Upper lobe of left lung (tissue), 6 donors: ENCODE measurements around the gene NHERF1. TPM values are rescaled to one million over a fixed set of nuclear protein-coding genes. Genes with fewer than 3 reads are reported as not detected.

Experiments
- ATAC-seq, 2 donors: fragments of 200-7000 bp; cut with Tn5 transposase; one replicate each; pipeline ENCODE4 v1.9.1; 2022; ENCODE audit warnings: mild to moderate bottlenecking in 2 of 2, moderate library complexity in 2 of 2; ENCODE audit not compliant: low FRiP score in 2 of 2
- DNase-seq, 2 donors: peaks; one replicate each; pipeline ENCODE4 v3.0.0-alpha.2; 2019 to 2020
- H3K27ac ChIP-seq, 4 donors: fragments of 200-600 bp; sonication (generic); one replicate each; pipeline ENCODE4 v1.5.1; 2016 to 2019
- H3K27me3 ChIP-seq, 4 donors: fragments of 200-600 bp; sonication (generic); one replicate each; pipeline ENCODE4 v1.5.1; 2017 to 2019
- H3K36me3 ChIP-seq, 4 donors: fragments of 200-600 bp; sonication (generic); one replicate each; pipeline ENCODE4 v1.5.1; 2016 to 2019
- H3K4me1 ChIP-seq, 4 donors: fragments of 200-600 bp; sonication (generic); one replicate each; pipeline ENCODE4 v1.5.1; 2018 to 2019
- H3K4me3 ChIP-seq, 4 donors: fragments of 200-600 bp; sonication (generic); one replicate each; pipeline ENCODE4 v1.5.1; 2017 to 2019; ENCODE audit warnings: mild to moderate bottlenecking in 2 of 4, moderate library complexity in 1 of 4
- H3K9me3 ChIP-seq, 4 donors: fragments of 200-600 bp; sonication (generic); one replicate each; pipeline ENCODE4 v1.5.1; 2018 to 2019
- CTCF ChIP-seq, 6 experiments: fragments of 450-650 bp in 4 of 6; fragments of 200-600 bp in 2 of 6; sonication (generic) in 2 of 6; IDR thresholded peaks; one replicate each; pipeline ENCODE4 v1.5.1; 2016 to 2019; ENCODE audit warnings: antibody characterized with exemption in 6 of 6
- EP300 ChIP-seq, 4 donors: sonication (generic); formaldehyde crosslinking; IDR thresholded peaks; one replicate each; pipeline ENCODE4 v1.5.1; 2017; ENCODE audit warnings: antibody characterized with exemption in 4 of 4, control low read depth in 2 of 4
- POLR2A ChIP-seq, 4 donors: fragments of 450-650 bp; IDR thresholded peaks; one replicate each; pipeline ENCODE4 v1.5.1; 2016 to 2017; ENCODE audit warnings: antibody characterized with exemption in 4 of 4, mild to moderate bottlenecking in 2 of 4
- POLR2AphosphoS5 ChIP-seq, 2 donors: sonication (generic); formaldehyde crosslinking; IDR thresholded peaks; one replicate each; pipeline ENCODE4 v1.5.1; 2017; ENCODE audit warnings: antibody characterized with exemption in 2 of 2
- WGBS, 2 donors: methylation state at CpG; one replicate each; pipeline ENCODE4 v1.1.5; 2017 to 2018; 5-methylcytosine and 5-hydroxymethylcytosine counted together
- total RNA-seq, 6 donors: library from RNA; depleted of rRNA in 4 of 6; stranded (reverse); fragments of >200 nt in 4 of 6; gene quantifications; one replicate each; pipeline versions ENCODE4 v1.1.0 to v1.2.1, GENCODE V29; 2016 to 2021
- donor health status: DM: no; HTN: no; CAD: no; lungs with moderate emphysema.
- donor health status: DM: no; HTN: yes; CAD: no; lungs with severe emphysema.

NHERF1 gene
- total RNA-seq, 6 donors from 2014 or later, result 21.6 to 49.4 (median 34.8) TPM

- ATAC-seq (no peak), DNase-seq (no peak)
- Histone ChIP-seq H3K36me3 (peaks cover 0 to 27% (median 12%) of the 10 kb centered on the region in 4 donors), H3K27ac (no peak overlapping the region), H3K27me3 (no peaks in the 10 kb centered on the region), H3K4me3 (no peak overlapping the region), H3K9me3 (no peaks in the 10 kb centered on the region), H3K4me1 (peaks cover 16 to 35% (median 26%) of the 10 kb centered on the region in 4 donors)
- 73 to 90% methylated on average over 4 of the region's 4 CpGs for WGBS, 2 donors
- TF ChIP-seq POLR2A (IDR thresholded peaks at IDR 0.05) (no peak), EP300 (IDR thresholded peaks at IDR 0.05) (no peak), CTCF (IDR thresholded peaks at IDR 0.05) (no peak), POLR2AphosphoS5 (IDR thresholded peaks at IDR 0.05) (no peak)
These were observed 16.4 kb downstream of the NHERF1 start for GRCh38 chr17:74764751-74765286.

- H3K27ac ChIP-seq, result no peak overlapping the region
- H3K9me3 ChIP-seq, result no peaks in the 10 kb centered on the region
- no peaks in the 10 kb centered on the region for H3K27me3 ChIP-seq
- peaks cover under 1 to 19% (median 10%) of the 10 kb centered on the region in 4 donors for H3K4me1 ChIP-seq
- no peak overlapping the region for H3K4me3 ChIP-seq
- H3K36me3 ChIP-seq, result peaks cover 0 to 42% (median 24%) of the 10 kb centered on the region in 4 donors
- no peak for ATAC-seq
- DNase-seq, result no peak
- WGBS, 2 donors, result 88 to 95% methylated on average over 2 of the region's 2 CpGs
- TF ChIP-seq POLR2AphosphoS5 (IDR thresholded peaks at IDR 0.05) (no peak), POLR2A (IDR thresholded peaks at IDR 0.05) (no peak), CTCF (IDR thresholded peaks at IDR 0.05) (no peak), EP300 (IDR thresholded peaks at IDR 0.05) (no peak)
These were observed 18.0 kb downstream of the NHERF1 start for GRCh38 chr17:74766413-74766812.

GRCh38 chr17:74767111-74767516 is 18.7 kb downstream of the NHERF1 start:
- ATAC-seq (no peak), DNase-seq (no peak)
- peak overlapping the region in 1 of 4 donors; percentile 14 for H3K27ac ChIP-seq

GRCh38 chr17:74768069-74768762 is 19.8 kb downstream of the NHERF1 start:
- Histone ChIP-seq H3K27me3 (no peaks in the 10 kb centered on the region), H3K36me3 (peaks cover 10 to 60% (median 42%) of the 10 kb centered on the region in 4 donors), H3K9me3 (no peaks in the 10 kb centered on the region), H3K4me1 (peaks cover 0 to 10% (median 3%) of the 10 kb centered on the region in 4 donors), H3K27ac (peak overlapping the region in 2 of 4 donors; percentile 14 to 54), H3K4me3 (no peak overlapping the region)
- DNase-seq (peak in 1 of 2 donors; percentile 68), ATAC-seq (peak in 1 of 2 donors; percentile 3)
- TF ChIP-seq POLR2AphosphoS5 (IDR thresholded peaks at IDR 0.05) (no peak), POLR2A (IDR thresholded peaks at IDR 0.05) (no peak)
- WGBS, 2 donors, result 70 to 77% methylated on average over 16 of the region's 17 CpGs

More at GRCh38 chr17:74767111-74767516, 18.7 kb downstream of the NHERF1 start:
- 80 to 83% methylated on average over 9 to 10 of the region's 10 CpGs for WGBS, 2 donors
- Histone ChIP-seq H3K27me3 (no peaks in the 10 kb centered on the region), H3K4me3 (no peak overlapping the region), H3K36me3 (peaks cover 5 to 49% (median 31%) of the 10 kb centered on the region in 4 donors), H3K9me3 (no peaks in the 10 kb centered on the region), H3K4me1 (peaks cover 0 to 14% (median 8%) of the 10 kb centered on the region in 4 donors)
- no peak for TF ChIP-seq CTCF (IDR thresholded peaks at IDR 0.05)
- TF ChIP-seq POLR2AphosphoS5 (IDR thresholded peaks at IDR 0.05), result no peak
- TF ChIP-seq POLR2A (IDR thresholded peaks at IDR 0.05), result no peak
- TF ChIP-seq EP300 (IDR thresholded peaks at IDR 0.05), result no peak

GRCh38 chr17:74768763-74769114 is 20.3 kb downstream of the NHERF1 start:
- peak overlapping the region in 1 of 4 donors; percentile 14 for H3K27ac ChIP-seq
- 73 to 86% methylated on average over 7 of the region's 7 CpGs for WGBS, 2 donors

More at GRCh38 chr17:74768763-74769114, 20.3 kb downstream of the NHERF1 start:
- peaks cover 14 to 65% (median 47%) of the 10 kb centered on the region in 4 donors for H3K36me3 ChIP-seq
- no peak for ATAC-seq
- no peaks in the 10 kb centered on the region for H3K9me3 ChIP-seq
- TF ChIP-seq EP300 (IDR thresholded peaks at IDR 0.05) (no peak), POLR2A (IDR thresholded peaks at IDR 0.05) (no peak), CTCF (IDR thresholded peaks at IDR 0.05) (no peak), POLR2AphosphoS5 (IDR thresholded peaks at IDR 0.05) (no peak)
- no peak for DNase-seq
- peaks cover 0 to 7% (median 1%) of the 10 kb centered on the region in 4 donors for H3K4me1 ChIP-seq
- H3K27me3 ChIP-seq, result no peaks in the 10 kb centered on the region
- no peak overlapping the region for H3K4me3 ChIP-seq
